Cardiac muscle cell (in vitro differentiated cells and primary cell): ENCODE measurements around the gene SPRED3. TPM values are rescaled to one million over a fixed set of nuclear protein-coding genes. Genes with fewer than 3 reads are reported as not detected.
"Not testable (repeated sequence)": the region's sequence is repeated elsewhere in the genome, so short reads cannot be mapped to it uniquely, and the experiment has no call there.

Source experiments
- DNase-seq, 2 donors: peaks; one replicate each; pipeline versions ENCODE4 v3.0.0 to v3.0.0-alpha.2; 2010 to 2017; ENCODE audit warnings: low read depth in 1 of 2, low spot score in 1 of 2
- H3K27ac ChIP-seq: fragments of 200-600 bp; sonication (generic); 2 replicates; pipeline ENCODE4 v1.5.1; 2016
- H3K27me3 ChIP-seq: fragments of 200-600 bp; sonication (generic); 2 replicates; pipeline ENCODE4 v1.6.0; 2016; ENCODE audit warnings: control low read depth
- H3K36me3 ChIP-seq: fragments of 200-600 bp; sonication (generic); 2 replicates; pipeline ENCODE4 v1.5.1; 2016; ENCODE audit warnings: control low read depth
- H3K4me1 ChIP-seq: fragments of 200-600 bp; sonication (generic); 2 replicates; pipeline ENCODE4 v1.8.1; 2017; ENCODE audit warnings: low read depth, mild to moderate bottlenecking, mixed run types
- H3K4me3 ChIP-seq: fragments of 200-600 bp; sonication (generic); 2 replicates; pipeline ENCODE4 v1.5.1; 2016; ENCODE audit warnings: mild to moderate bottlenecking
- H3K9me3 ChIP-seq: fragments of 200-600 bp; sonication (generic); 2 replicates; pipeline ENCODE4 v1.5.1; 2017; ENCODE audit warnings: low read depth, mild to moderate bottlenecking, control low read depth
- CTCF ChIP-seq: IDR thresholded peaks from 2 replicates; pipeline ENCODE4 v1.5.1; 2012; ENCODE audit warnings: low read depth, mild to moderate bottlenecking, low read length
- polyA plus RNA-seq: library from polyadenylated mRNA; unstranded; fragments of >200 nt; fragmentation: Nextera tagmentation; extraction: Ambion mirVana; gene quantifications from 2 replicates; pipeline ENCODE4 v1.2.1, GENCODE V29; 2016
- total RNA-seq: library from RNA; depleted of rRNA; stranded (reverse); fragments of >200 nt; gene quantifications from 2 replicates; pipeline ENCODE4 v1.2.3, GENCODE V29; 2016

Gene SPRED3
- total and polyA plus RNA-seq, 2 experiments from 2014 or later, result 1.3 to 2.6 TPM

DNA sequence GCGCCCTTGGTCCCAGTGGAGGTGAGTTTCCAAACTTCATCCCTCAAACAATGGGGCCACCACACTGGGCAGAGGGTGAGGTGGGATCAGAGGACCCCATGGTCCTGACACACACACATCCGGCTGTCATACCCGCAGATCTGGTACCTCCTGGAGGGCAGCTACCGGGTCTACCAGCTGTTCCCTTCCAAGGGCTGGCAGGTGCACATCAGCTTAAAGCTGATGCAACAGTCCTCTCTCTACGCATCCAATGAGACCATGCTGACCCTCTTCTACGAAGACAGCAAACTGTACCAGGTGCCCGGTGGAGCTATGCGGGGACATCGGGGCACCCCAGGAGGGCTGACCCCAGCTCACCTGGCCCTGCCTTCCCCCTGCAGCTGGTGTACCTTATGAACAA lies 28.1 kb upstream of the SPRED3 start:
- Histone ChIP-seq H3K4me1 (no peaks in the 10 kb centered on the region), H3K27me3 (peaks cover 36% of the 10 kb centered on the region), H3K36me3 (no peaks in the 10 kb centered on the region), H3K4me3 (no peak overlapping the region), H3K9me3 (no peaks in the 10 kb centered on the region), H3K27ac (no peak overlapping the region)
- no peak for TF ChIP-seq CTCF
- no peak for DNase-seq

- H3K36me3 ChIP-seq, result no peaks in the 10 kb centered on the region
- H3K4me3 ChIP-seq, result peak overlapping the region; percentile 47
- DNase-seq, result no peak
- no peaks in the 10 kb centered on the region for H3K4me1 ChIP-seq
- TF ChIP-seq CTCF, result no peak
- no peaks in the 10 kb centered on the region for H3K9me3 ChIP-seq
- peaks cover 36% of the 10 kb centered on the region for H3K27me3 ChIP-seq
- no peak overlapping the region for H3K27ac ChIP-seq
Measured at GRCh38 chr19:38360839-38361631, 27.5 kb upstream of the SPRED3 start.

DNA sequence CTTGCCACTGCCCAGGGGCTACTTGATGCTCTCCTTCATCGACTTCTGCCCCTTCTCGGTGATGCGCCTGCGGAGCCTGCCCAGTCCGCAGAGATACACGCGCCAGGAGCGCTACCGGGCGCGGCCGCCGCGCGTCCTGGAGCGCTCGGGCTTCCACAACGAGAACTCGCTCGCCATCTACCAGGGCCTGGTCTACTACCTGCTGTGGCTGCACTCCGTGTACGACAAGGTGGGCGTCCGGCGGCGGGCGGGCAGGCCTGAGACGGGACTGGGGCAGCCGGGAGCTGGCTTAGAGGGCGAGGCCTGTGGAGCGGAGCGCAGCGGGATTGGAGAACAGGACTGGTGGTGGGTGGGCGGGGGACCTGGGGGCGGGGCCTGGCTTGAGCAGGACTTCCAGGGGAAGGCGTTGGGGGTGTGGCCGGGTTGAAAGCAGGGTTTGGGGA lies 26.8 kb upstream of the SPRED3 start:
- Histone ChIP-seq H3K4me1 (no peaks in the 10 kb centered on the region), H3K27ac (no peak overlapping the region), H3K4me3 (peak overlapping the region; percentile 47), H3K27me3 (peaks cover 36% of the 10 kb centered on the region), H3K9me3 (no peaks in the 10 kb centered on the region), H3K36me3 (no peaks in the 10 kb centered on the region)
- TF ChIP-seq CTCF, result no peak
- DNase-seq, result peak; percentile 73 to 92

DNA sequence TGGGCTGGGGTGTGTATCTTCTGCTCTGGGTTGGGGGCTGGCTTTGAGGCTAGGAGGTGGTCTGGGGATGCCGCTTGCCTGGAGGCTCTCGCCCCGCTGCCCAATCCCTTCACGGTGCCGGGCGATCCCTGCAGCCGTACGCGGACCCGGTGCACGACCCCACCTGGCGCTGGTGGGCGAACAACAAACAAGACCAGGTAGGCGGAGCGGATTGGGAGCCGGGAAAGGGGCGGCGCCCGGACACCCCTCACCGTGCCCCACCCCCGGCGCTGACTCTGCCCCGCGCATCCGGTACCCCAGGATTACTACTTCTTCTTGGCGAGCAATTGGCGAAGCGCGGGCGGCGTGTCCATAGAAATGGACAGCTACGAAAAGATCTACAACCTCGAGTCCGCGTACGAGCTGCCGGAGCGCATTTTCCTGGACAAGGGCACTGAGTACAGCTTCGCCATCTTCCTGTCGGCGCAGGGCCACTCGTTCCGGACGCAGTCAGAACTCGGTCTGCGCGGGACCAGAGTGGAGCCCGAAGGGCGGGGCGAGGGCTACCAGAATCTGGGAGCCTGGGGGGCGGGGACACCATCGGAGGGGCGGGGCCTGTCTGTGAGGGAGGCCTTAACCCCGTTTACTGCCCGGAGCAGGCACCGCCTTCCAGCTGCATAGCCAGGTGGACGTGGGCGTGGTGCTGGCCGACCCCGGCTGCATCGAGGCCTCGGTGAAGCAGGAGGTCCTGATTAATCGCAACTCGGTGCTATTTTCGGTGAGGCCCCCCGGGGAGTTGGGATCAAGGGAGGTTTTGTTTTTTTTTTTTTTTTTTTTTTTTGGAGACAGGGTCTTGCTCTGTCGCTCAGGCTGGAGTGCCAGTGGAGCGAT lies 26.2 kb upstream of the SPRED3 start:
- H3K27ac ChIP-seq, result peak overlapping the region; percentile 5
- peaks cover 36% of the 10 kb centered on the region for H3K27me3 ChIP-seq
- no peak for TF ChIP-seq CTCF
- DNase-seq, result peak; percentile 52 to 88
- H3K36me3 ChIP-seq, result no peaks in the 10 kb centered on the region
- H3K4me1 ChIP-seq, result no peaks in the 10 kb centered on the region
- H3K9me3 ChIP-seq, result no peaks in the 10 kb centered on the region
- H3K4me3 ChIP-seq, result peak overlapping the region; percentile 47

DNA sequence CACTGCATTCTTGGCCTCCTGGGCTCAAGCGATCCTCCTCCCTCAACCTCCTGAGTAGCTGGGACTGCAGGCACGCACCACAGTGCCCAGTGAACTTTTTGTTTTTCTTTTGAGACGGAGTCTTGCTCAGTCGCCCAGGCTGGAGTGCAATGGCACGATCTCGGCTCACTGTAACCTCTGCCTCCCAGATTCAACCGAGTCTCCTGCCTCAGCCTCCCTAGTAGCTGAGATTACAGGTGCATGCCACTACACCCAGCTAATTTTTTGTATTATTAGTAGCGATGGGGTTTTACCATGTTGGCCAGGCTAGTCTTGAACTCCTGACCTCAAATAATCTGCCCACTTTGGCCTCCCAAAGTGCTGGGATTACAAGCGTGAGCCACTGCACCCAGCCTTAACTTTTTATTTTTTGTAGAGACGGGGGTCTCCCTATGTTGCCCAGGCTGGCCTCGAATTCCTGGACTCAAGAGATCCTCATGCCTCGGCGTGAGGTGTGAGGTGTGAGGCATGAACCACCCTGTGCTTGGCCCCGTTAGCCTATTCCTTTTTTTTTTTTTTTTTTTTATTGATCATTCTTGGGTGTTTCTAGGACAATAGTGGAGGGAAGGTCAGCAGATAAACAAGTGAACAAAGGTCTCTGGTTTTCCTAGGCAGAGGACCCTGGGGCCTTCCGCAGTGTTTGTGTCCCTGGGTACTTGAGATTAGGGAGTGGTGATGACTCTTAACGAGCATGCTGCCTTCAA lies 25.4 kb upstream of the SPRED3 start:
- not testable (repeated sequence) for H3K27ac ChIP-seq

More for the DNA sequence above, 25.4 kb upstream of the SPRED3 start:
- Histone ChIP-seq H3K4me3 (peak overlapping the region; percentile 47), H3K27me3 (peaks cover 31% of the 10 kb centered on the region)
- not testable (repeated sequence) for DNase-seq, H3K9me3 ChIP-seq, H3K4me1 ChIP-seq, H3K36me3 ChIP-seq
